Left lung (tissue), 10 donors: Measurements from ENCODE around the gene FAT4. TPM values are rescaled to one million over a fixed set of nuclear protein-coding genes. Genes with fewer than 3 reads are reported as not detected.

Experiments used
- ATAC-seq: fragments of 200-7000 bp; cut with Tn5 transposase; one replicate; pipeline ENCODE4 v1.9.1; 2020; ENCODE audit warnings: moderate library complexity
- DNase-seq, 4 donors: peaks; one replicate each; pipeline ENCODE4 v3.0.0-alpha.2; 2013 to 2020
- H3K27ac ChIP-seq, 2 donors: fragments of 200-600 bp; sonication (generic) in 1 of 2; one replicate each; pipeline versions ENCODE4 v1.5.0 to v1.8.0; 2020 to 2021
- H3K27me3 ChIP-seq, 2 donors: fragments of 200-600 bp; sonication (generic) in 1 of 2; one replicate each; pipeline versions ENCODE4 v1.5.0 to v1.8.0; 2020 to 2021
- H3K36me3 ChIP-seq, 2 donors: fragments of 200-600 bp; sonication (generic) in 1 of 2; one replicate each; pipeline versions ENCODE4 v1.5.0 to v1.8.0; 2020 to 2021
- H3K4me1 ChIP-seq, 2 donors: fragments of 200-600 bp; one replicate each; pipeline ENCODE4 v1.8.0; 2021
- H3K4me3 ChIP-seq, 2 donors: fragments of 200-600 bp; sonication (generic) in 1 of 2; one replicate each; pipeline versions ENCODE4 v1.5.0 to v1.8.0; 2020 to 2021; ENCODE audit warnings: mild to moderate bottlenecking in 1 of 2
- H3K9me3 ChIP-seq, 2 donors: fragments of 200-600 bp; sonication (generic) in 1 of 2; one replicate each; pipeline versions ENCODE4 v1.5.0 to v1.8.0; 2020 to 2021
- CTCF ChIP-seq, 2 donors: fragments of 200-600 bp; sonication (generic) in 1 of 2; IDR thresholded peaks; one replicate each; pipeline versions ENCODE4 v1.5.0 to v1.8.0; 2021; ENCODE audit warnings: antibody characterized with exemption in 2 of 2
- intact Hi-C, 2 donors: fragments of 100-400 bp; cut with DNase I; formaldehyde crosslinking; loops; one replicate each; pipeline versions ENCODE4 v1.11.2 to v1.14.2; 2022
- polyA plus RNA-seq, 6 donors: library from polyadenylated mRNA; unstranded; fragments of 120-200 nt; gene quantifications; one replicate each; pipeline ENCODE4 v1.2.1, GENCODE V29; 2013; ENCODE audit not compliant: insufficient read length in 6 of 6
- total RNA-seq, 2 donors: library from RNA; stranded (reverse); fragmentation: NEBNext Ultra II Directional; extraction: Animal tissue kit (Norgen Biotek cat#: 25700); gene quantifications; one replicate each; pipeline ENCODE4 v1.2.1, GENCODE V29; 2021
- donor health status: DM: no; HTN: yes; CAD: no.
- donor health status: DM: no; HTN: no; CAD: no.

The FAT4 gene
- total and polyA plus RNA-seq, 8 donors: 19.5 to 78.5 (median 63.4) TPM

- Histone ChIP-seq H3K36me3 (no peaks in the 10 kb centered on the region), H3K27ac (no peak overlapping the region), H3K27me3 (no peaks in the 10 kb centered on the region), H3K9me3 (no peaks in the 10 kb centered on the region), H3K4me3 (no peak overlapping the region), H3K4me1 (peaks cover 0 to 4% of the 10 kb centered on the region in 2 donors)
- DNase-seq (no peak), ATAC-seq (no peak)
- intact Hi-C loops: no loop called here
- no peak for TF ChIP-seq CTCF (IDR thresholded peaks at IDR 0.05)
Measured at GRCh38 chr4:125338814-125339213, 24.1 kb downstream of the FAT4 start.

- Histone ChIP-seq H3K27me3 (no peaks in the 10 kb centered on the region), H3K36me3 (no peaks in the 10 kb centered on the region), H3K4me3 (no peak overlapping the region), H3K4me1 (no peaks in the 10 kb centered on the region), H3K27ac (no peak overlapping the region), H3K9me3 (no peaks in the 10 kb centered on the region)
- no peak for ATAC-seq
- DNase-seq: no peak
- intact Hi-C loops: no loop called here
- TF ChIP-seq CTCF (IDR thresholded peaks at IDR 0.05): no peak
Measured at GRCh38 chr4:125344198-125344597, 29.4 kb downstream of the FAT4 start.

- no peaks in the 10 kb centered on the region for H3K27me3 ChIP-seq
- H3K27ac ChIP-seq: no peak overlapping the region
- no peak for ATAC-seq
- no peaks in the 10 kb centered on the region for H3K36me3 ChIP-seq
- no peak for DNase-seq
- TF ChIP-seq CTCF (IDR thresholded peaks at IDR 0.05): no peak
- no peaks in the 10 kb centered on the region for H3K9me3 ChIP-seq
- intact Hi-C loops: no loop called here
- H3K4me1 ChIP-seq: no peaks in the 10 kb centered on the region
- no peak overlapping the region for H3K4me3 ChIP-seq
Measured at GRCh38 chr4:125346616-125347015, 31.9 kb downstream of the FAT4 start.

- no peak overlapping the region for H3K27ac ChIP-seq
- H3K4me3 ChIP-seq: no peak overlapping the region
- intact Hi-C loops: loop anchor here in 1 of 2 donors (2.0 kb wide), 1 partner anchor 14 kb away; no protein-coding TSS in a partner anchor
- no peak for TF ChIP-seq CTCF (IDR thresholded peaks at IDR 0.05)
- no peak for DNase-seq
- no peaks in the 10 kb centered on the region for H3K27me3 ChIP-seq
- H3K9me3 ChIP-seq: no peaks in the 10 kb centered on the region
- H3K4me1 ChIP-seq: no peaks in the 10 kb centered on the region
- H3K36me3 ChIP-seq: no peaks in the 10 kb centered on the region
- no peak for ATAC-seq
Measured at GRCh38 chr4:125350470-125351135, 35.8 kb downstream of the FAT4 start.

- intact Hi-C loops: no loop called here
- Histone ChIP-seq H3K4me3 (no peak overlapping the region), H3K4me1 (no peaks in the 10 kb centered on the region)
Measured at GRCh38 chr4:125352521-125352920, 37.8 kb downstream of the FAT4 start.

More at GRCh38 chr4:125352521-125352920, 37.8 kb downstream of the FAT4 start:
- Histone ChIP-seq H3K27ac (no peak overlapping the region), H3K27me3 (no peaks in the 10 kb centered on the region), H3K36me3 (no peaks in the 10 kb centered on the region), H3K9me3 (no peaks in the 10 kb centered on the region)
- ATAC-seq (no peak), DNase-seq (no peak)
- TF ChIP-seq CTCF (IDR thresholded peaks at IDR 0.05): no peak
